ENCODE results near the gene TCP1. TPM values are rescaled to one million over a fixed set of nuclear protein-coding genes. Genes with fewer than 3 reads are reported as not detected.

Gene TCP1
- total RNA-seq, 4 donors from 2014 or later: 98.5 to 155 (median 129) TPM

GRCh38 chr6:159790149-159790955 lies 950 bp upstream of the TCP1 start, which contains the start of gene MRPL18:
Gene MRPL18, plus strand, starts transcription at chr6:159790467. Its CDS starts 121 bp downstream, at chr6:159790588.
- peak within 1 kb of the TSS; percentile 96 for H3K4me3 ChIP-seq (ENCODE audit: low read depth, poor library complexity, severe bottlenecking)
- WGBS, 2 donors: 1% methylated on average over 50 to 56 of the region's 56 CpGs
- intact Hi-C loops (cut with DNase I; ENCODE audit: low total_unique reads): no loop called here
- peak; percentile 95 to 99 for DNase-seq (ENCODE audit: low spot score in 2 of 2)
- TF ChIP-seq, protein P1, sequence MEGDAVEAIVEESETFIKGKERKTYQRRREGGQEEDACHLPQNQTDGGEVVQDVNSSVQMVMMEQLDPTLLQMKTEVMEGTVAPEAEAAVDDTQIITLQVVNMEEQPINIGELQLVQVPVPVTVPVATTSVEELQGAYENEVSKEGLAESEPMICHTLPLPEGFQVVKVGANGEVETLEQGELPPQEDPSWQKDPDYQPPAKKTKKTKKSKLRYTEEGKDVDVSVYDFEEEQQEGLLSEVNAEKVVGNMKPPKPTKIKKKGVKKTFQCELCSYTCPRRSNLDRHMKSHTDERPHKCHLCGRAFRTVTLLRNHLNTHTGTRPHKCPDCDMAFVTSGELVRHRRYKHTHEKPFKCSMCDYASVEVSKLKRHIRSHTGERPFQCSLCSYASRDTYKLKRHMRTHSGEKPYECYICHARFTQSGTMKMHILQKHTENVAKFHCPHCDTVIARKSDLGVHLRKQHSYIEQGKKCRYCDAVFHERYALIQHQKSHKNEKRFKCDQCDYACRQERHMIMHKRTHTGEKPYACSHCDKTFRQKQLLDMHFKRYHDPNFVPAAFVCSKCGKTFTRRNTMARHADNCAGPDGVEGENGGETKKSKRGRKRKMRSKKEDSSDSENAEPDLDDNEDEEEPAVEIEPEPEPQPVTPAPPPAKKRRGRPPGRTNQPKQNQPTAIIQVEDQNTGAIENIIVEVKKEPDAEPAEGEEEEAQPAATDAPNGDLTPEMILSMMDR (IDR thresholded peaks at IDR 0.05): no peak
- TF ChIP-seq POLR2A (IDR thresholded peaks at IDR 0.05): peak in 1 of 2 donors; percentile 26

- H3K4me3 ChIP-seq (ENCODE audit: low read depth, poor library complexity, severe bottlenecking): peak overlapping the region; percentile 96
- 0 to 2% methylated on average over 40 to 58 of the region's 60 CpGs for WGBS, 2 donors
- intact Hi-C loops (cut with DNase I; ENCODE audit: low total_unique reads): no loop called here
- TF ChIP-seq POLR2A (IDR thresholded peaks at IDR 0.05): no peak
- TF ChIP-seq, protein P1 (IDR thresholded peaks at IDR 0.05): no peak
- peak; percentile 39 to 91 for DNase-seq (ENCODE audit: low spot score in 2 of 2)
Measured at GRCh38 chr6:159788753-159789376, 537 bp downstream of the TCP1 start.

DNA sequence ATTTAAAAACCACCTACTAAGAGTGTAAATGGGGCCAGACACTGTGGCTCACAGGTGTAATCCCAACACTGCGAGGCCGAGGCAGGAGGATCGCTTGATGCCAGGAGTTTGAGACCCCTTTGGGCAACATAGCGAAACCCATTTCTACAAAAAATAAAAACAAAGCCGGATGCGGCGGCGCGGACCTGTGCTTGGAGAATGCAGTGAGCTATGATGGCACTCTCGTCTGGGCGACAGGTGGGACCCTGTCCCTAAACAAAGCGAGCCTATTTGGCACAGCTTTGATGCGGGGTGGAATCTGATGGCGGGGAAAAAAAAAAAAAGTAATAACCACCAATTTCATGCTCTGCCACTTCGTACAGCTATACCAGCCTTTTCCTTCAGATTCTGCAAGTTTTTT lies 1.1 kb downstream of the TCP1 start:
- DNase-seq (ENCODE audit: low spot score in 2 of 2): no peak
- TF ChIP-seq POLR2A (IDR thresholded peaks at IDR 0.05): no peak
- TF ChIP-seq, protein P1 (IDR thresholded peaks at IDR 0.05): no peak
- intact Hi-C loops (cut with DNase I; ENCODE audit: low total_unique reads): no loop called here
- no peak overlapping the region for H3K4me3 ChIP-seq (ENCODE audit: low read depth, poor library complexity, severe bottlenecking)
- WGBS, 2 donors: 17 to 27% methylated on average over 15 of the region's 15 CpGs

DNA sequence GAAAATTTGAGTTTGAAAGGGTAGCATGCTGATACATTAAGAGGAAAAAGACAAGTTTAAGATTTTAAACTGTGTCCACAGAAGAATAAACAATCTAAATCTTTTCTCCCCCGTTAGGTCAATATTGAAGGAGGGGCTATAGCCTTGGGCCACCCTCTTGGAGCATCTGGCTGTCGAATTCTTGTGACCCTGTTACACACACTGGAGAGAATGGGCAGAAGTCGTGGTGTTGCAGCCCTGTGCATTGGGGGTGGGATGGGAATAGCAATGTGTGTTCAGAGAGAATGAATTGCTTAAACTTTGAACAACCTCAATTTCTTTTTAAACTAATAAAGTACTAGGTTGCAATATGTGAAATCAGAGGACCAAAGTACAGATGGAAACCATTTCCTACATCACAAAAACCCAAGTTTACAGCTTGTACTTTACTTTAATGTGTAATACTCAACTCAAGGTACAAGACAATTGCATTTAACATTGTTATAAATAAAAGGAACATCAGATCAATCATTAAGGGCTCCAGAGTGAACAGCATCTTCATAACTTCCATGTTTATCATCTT lies 10.8 kb downstream of the TCP1 start:
- DNase-seq (ENCODE audit: low spot score in 2 of 2): no peak
- H3K4me3 ChIP-seq (ENCODE audit: low read depth, poor library complexity, severe bottlenecking): no peak overlapping the region
- TF ChIP-seq, protein P1 (IDR thresholded peaks at IDR 0.05): no peak
- no peak for TF ChIP-seq POLR2A (IDR thresholded peaks at IDR 0.05)
- intact Hi-C loops (cut with DNase I; ENCODE audit: low total_unique reads): no loop called here
- WGBS, 2 donors: 71 to 89% methylated on average over 3 of the region's 3 CpGs

DNA sequence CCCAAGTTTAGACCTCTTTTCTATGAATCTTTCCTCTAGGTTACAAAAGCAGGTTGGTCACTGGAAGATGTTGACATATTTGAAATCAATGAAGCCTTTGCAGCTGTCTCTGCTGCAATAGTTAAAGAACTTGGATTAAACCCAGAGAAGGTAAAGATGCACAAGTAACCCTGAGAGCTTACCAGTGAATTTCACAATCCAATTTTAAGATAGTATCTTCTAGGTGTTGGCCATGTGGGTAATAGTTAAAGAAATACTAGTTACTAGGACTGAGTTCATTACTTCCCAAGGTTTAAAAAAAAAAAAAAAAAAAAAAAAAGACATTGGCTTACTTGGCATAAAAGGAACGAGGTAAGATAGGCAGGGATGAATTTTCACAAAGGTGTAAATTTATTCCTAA lies 11.3 kb downstream of the TCP1 start:
- no peak for DNase-seq (ENCODE audit: low spot score in 2 of 2)
- 44 to 60% methylated on average over 1 of the region's 1 CpG for WGBS, 2 donors
- H3K4me3 ChIP-seq (ENCODE audit: low read depth, poor library complexity, severe bottlenecking): no peak overlapping the region
- no peak for TF ChIP-seq POLR2A (IDR thresholded peaks at IDR 0.05)
- TF ChIP-seq, protein P1 (IDR thresholded peaks at IDR 0.05): no peak
- intact Hi-C loops (cut with DNase I; ENCODE audit: low total_unique reads): no loop called here

All from lower leg skin (tissue), 4 donors.